Activated CD4-positive, alpha-beta T cell treated with anti-CD3 and anti-CD28 coated beads, Interleukin-2, amount 50 U/mL, for 48 hours (primary cell): ENCODE data around the gene STK32C.
"Not testable (repeated sequence)": the region's sequence is repeated elsewhere in the genome, so short reads cannot be mapped to it uniquely, and the experiment has no call there.

Experiments
- DNase-seq, 2 experiments: peaks; one replicate each; pipeline ENCODE4 v3.0.0-alpha.2; 2020

The STK32C gene

DNA sequence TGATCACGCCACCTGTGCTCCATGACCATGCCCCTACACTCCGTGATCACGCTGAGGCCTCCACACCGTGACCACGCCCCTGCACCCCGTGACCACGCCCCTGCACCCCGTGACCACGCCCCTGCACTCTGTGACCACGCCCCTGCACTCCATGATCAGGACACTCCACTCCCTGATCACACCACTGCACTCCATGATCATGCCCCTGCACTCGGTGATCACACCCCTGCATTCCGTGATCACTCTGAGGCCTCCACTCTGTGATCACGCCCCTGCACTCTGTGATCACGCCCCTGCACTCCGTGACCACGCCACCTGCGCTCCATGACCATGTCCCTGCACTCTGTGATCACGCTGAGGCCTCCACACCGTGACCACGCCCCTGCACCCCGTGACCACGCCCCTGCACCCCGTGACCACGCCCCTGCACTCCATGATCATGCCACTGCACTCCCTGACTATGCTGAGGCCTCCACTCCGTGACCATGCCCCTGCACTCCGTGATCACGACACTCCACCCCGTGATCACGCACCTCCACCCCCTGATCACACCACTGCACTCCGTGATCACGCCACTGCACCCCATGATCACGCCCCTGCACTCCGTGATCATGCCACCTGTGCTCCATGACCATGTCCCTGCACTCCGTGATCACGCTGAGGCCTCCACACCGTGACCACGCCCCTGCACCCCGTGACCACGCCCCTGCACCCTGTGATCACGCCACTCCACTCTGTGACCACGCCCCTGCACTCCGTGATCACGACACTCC, 27.7 kb downstream of the STK32C start:
- DNase-seq = no peak

DNA sequence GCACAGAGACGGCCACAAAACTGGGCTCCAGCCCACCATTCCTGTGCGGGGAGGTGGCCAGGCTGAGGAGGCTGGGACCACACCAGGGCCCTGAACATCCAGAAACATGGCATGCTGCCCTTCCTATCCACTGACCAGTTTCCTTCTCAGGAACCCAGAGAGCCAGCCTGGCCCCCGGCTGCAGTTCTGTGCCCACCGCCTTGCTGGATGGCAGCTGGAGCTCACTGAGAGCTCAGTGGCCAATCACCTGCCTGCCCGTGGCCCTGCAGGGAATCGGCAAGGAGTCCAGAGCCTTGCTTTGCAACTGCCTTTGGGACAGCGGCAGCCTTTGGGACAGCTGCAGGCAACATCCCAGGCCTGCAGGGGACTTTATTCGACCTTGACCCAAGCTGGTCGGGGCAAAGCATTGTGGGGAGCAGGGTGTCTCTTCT, 30.4 kb downstream of the STK32C start:
- DNase-seq = no peak

DNA sequence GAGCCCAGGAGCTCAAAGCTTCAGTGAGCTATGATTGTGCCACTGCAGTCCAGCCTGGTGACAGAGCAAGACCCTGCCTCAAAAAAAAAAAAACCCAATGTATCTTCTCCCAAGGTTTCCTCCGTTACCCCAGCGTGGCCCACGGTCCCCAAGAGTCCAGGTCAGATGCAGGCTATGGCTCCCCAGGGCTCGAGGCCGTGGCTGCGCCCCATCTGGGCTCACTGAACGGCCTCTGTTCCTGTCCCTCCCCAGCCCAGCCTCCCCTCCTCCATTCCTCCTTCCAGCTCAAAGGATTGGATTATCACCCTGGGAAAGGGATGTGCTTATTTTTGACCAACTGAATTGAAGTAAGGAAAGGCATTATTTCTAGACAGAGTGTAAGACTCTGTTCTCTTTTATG, 31.0 kb downstream of the STK32C start:
- DNase-seq = no peak

DNA sequence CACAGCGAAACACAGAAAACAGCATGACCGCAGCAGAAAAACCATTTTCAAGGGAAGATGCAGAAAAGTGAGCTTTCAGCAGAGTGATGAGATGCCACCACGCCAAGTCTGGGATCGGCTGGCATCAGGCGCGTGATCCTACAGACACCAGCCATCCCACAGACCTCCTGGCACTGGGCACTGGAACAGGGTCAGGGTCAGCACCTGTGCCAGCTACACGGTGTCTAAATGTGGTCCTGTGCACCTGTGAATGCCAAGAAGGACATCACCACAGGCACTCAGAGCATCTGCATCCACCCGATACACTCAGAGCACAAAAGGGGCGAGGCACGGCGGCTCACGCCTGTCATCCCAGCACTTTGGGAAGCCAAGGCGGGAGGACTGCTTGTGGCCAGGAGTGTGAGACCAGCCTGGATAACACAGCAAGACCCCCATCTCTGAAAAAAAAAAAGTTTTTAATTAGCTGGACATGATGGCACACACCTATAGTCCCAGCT, 31.5 kb downstream of the STK32C start:
- DNase-seq = no peak

DNA sequence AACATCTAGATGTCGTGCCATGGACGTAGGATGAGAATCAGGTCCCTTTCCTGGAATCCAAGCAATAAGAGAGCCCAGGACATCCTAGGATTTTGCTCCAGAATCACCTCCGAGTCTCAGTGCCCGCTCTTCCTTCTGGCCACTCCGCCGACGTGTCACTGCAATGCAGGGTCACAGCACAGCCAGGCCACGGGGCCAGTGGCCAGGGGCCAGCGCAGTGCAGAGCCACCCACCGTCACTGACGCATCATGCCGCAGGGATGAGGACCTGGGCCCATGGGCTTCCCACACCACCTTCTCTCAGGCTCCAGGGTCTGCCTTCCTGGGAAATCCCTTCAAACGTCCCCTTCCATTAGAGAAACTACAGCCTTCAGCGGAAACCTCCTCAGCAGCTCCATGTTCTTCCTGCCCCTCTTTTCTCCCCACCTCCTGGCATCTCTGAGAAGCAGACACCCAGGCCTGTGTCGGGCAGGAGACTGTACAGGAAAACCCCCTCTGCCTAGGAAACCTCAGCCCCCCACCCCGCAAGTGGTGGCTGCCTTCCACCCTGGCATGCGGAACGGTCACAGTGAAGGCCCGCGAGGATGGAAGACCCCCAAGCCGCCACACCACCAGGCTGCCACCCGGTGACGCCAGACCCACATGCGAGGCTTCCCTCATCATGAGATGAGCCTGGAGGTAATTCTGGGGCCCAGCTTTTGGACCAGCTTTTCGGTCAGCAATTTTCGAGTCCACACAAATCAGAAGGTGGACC, 32.1 kb downstream of the STK32C start:
- DNase-seq = no peak

DNA sequence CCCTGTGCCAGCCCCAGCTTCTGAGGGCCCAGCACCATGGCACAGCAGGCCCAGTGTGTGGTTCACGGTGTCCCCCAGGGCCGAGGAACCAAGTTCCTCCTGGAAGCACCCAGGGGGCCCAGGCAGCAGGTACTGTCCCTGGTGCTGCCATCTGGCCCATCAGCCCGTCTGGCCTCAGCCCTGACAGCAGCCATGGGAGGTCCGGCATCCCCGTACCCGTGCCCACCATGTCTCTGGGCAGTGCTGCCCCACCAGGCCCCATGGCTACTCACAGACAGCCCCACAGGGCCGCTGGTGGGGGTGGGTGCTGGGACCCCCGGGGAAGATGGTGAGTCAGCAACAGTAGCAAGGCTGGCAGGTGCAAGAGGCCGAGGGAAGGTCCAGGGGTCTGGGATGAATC, 32.8 kb downstream of the STK32C start:
- DNase-seq = no peak

DNA sequence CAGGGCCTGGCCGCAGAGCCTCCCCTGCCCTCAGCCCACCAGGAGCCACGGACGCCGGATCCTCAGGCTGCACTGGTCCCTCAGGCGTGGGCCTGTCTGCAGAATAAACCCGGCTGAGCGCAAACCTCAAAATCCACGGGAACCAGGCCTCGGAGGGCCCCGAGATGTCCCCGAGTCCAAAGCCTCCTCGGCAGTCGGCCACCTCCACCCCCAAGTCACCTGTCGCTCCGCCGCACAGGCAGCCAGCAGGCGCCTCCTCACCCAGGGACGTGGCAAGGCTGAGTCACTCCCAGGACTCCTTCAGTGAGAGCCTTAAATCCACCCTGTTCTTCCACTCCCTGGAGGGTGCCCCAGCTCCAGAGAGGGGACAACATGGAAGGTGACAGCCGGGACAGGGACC, 33.2 kb downstream of the STK32C start:
- no peak for DNase-seq

DNA sequence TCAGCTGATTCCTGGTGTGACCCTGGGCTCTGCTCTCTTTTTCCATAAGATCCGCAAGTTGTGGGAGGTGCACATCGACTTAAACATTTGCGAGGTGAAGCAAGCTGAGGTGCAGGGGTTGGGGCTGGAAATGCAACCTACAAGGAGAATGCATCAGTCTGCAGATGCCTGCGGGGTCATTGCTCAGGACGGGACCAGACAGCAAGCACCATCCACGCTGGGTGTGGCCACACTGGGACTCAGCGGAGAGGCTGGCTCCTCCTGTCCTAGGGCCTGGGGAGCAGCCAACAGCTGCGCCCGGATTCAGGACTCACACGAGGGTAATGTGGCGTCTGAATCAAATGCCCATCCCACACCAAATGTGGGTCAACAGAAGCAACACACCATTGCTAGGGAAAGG, 33.8 kb downstream of the STK32C start:
- no peak for DNase-seq

DNA sequence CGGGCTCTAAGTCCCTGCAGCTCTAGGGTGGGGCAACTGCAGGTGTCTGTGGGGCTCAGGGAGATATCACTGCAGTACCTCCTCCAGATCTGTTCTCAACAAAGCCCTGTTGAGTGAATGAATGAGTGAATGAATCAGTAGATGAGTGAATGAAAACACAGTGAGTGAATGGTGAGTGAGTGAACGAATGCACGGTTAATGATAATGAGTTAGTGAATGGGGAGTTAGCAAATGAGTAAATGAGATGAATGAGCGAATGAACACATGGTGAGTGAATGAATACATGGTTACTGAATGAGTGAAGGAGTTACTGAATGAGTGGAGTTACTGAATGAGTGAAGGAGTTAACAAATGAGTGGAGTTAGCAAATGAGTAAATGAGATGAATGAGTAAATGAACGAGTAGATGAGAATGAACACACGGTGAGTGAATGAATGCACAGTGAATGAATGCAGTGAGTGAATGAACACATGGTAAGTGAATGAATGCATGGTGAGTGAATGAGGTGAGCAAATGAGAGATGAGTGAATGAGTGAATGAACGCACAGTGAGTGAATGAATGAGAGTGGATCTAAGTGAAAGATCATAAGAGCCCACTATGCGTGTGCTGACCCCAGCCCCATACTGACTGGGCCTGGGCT, 34.3 kb downstream of the STK32C start:
- no peak for DNase-seq

DNA sequence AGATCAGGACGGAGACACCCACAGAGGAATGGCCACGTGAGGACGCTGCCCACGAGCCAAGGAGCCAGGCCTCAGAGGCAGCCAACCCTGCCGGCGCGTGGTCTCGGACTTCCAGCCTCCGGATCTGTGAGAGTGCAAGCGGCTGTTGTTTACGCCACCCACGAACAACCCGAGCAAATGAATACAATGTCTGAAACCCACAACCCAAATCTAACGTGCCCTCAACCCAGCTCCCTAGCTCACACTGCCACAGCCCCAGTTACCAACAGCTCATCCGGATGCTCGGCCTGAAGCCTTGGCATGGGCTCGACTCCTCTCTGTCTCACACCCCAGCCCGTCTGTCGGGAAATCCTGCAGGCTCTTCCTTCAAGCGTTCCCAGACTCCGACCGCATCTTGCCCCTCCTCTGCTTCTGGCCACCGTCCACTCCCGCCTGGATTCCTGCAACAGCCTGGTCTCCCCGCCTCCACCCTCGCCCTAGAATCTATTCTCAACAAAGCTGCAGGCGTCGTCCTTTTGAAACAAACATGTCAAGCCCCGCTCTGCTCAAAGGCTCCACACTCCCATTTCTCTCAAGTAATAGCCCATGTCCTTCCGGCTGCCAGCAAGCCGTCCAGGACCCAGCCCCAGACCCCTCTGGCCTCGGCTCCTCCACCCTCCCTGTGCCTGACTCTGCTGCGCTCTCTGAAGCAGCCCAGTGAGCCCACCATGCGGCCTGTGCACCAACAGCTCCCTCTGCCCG, 35.3 kb downstream of the STK32C start:
- DNase-seq = no peak

DNA sequence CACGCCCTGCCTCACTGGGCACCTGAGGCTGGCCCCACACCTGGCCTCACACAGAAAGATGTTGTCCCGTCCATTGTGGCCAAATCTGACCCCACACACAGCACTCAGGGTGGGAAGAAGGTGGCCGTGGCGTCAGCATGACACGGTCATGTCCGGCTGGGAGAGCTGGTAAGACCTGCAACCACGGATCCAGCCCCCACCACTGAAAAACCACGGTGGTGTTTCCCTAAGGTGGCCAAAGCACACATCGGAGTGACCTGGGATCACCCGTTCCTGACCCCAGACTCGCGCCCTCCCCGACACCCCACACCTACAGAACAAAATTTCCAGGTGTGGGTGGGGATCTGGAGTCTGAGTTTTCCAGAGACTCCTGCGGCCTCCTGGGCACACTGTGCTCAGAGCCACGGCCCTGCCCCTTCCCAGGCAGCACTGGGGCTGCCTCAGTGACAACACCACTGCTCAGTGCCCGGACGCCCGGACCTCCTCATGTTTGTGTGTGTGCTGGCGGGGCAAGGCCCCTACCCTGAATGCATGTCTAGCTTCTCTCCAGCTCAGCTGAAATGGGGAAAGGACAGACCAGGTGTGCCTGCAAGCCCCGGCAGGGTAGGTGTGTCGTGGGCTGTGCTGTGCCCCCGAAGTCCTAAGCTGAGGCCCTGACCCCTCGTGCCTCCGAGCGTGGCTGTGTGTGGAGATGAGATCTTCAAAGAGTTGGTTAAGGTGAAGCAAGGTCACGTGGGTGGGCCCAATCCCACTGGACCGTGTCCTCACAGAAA, 36.1 kb downstream of the STK32C start:
- DNase-seq = no peak

DNA sequence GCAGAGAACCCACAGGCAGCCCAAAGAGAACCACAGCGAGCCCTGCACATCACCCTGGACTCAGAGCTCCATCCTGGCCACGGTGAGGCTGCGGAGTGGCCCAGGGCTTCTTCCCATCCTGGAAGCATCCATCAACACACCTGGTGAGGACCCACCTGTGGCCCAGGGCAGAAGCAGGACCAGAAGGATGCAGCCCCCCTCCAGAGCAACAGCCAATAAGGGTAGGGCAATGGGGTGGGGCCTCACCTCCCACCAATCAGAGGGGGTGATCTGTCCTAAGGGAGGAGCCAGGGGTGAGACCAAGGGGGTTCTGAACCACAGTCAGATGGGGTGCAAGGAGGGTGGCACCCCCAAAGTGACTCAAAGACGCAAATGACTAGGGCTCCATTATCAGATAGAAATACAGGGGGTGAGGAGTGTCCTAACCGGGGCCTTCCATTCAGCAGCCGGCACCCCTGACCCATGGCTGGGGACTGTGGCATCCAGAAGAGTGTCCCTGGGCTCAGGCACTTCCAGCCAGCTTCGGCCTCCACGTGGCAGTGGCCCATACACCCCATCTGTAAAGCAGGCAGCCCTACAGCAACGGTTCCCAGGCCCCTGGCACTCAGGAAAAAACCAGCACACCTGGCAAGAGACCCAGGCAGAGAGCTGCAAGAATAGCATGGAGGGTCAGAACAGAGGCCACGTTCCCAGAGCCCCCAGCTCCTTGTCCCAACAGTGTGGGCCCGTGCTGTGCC, 36.9 kb downstream of the STK32C start:
- no peak for DNase-seq

DNA sequence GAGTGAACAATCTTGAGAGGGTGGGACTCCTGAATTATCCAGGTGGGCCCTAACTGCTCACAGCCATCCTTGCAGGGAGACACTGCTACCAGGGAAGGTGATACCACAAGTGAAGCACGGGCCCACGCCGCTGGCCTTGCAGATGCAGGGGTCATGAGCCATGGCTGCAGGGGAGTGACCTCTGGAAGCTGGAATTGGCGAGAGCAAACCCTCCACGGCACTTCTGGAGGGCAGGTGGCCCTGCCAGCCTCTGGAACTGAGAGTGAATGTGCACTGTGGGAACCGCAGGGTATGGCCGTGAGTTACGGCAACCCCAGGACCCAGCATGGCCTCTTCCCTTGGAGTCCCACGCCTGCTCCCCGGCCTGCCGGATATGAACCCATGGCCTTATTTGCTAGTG, 37.5 kb downstream of the STK32C start:
- DNase-seq = no peak

DNA sequence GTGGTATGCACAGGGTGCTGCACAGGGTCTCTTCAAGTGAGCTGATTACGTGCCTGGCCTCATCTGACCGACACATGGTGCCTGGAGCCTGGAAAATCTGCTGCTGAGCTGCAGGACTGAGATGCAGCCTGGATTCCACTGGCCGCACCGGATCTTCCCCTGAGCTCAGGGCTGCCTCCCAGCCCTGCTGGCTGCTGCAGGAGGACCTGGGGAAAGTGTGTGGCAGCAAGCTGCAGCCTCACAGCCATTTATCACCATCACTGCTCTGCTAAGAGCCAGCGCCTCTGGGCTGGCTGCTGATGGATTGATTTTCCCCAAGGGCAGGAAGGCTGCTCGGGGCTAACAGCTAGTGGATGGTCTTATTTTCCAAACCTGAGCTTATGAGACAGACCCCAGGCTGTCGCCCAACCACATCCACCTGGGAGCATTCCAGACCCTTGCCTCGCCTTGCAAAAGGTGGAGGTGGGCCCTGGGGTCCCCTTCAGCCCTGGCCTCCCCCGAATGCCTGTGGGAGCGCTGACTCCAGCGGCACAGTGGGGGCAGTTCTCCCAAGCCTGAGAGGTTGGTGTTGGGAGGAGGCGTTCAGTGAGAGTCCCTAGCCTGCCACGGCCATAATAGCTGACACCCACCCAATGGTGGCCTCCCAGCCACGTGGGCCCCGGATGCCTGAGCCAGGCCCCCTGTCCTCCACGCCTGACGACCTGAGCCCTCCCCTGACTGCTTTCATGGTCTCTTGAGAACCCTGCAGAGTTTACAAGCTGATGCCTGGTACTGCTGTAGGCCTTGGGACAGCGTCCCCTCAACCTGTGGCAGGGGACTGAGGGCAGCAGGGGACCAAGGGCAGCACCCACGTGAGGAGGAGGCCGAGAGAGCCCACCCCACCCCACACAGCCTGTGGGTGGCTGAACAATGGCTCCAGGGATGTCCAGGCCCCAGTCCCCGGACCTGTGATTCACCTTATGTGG, 38.2 kb downstream of the STK32C start:
- DNase-seq = no peak

DNA sequence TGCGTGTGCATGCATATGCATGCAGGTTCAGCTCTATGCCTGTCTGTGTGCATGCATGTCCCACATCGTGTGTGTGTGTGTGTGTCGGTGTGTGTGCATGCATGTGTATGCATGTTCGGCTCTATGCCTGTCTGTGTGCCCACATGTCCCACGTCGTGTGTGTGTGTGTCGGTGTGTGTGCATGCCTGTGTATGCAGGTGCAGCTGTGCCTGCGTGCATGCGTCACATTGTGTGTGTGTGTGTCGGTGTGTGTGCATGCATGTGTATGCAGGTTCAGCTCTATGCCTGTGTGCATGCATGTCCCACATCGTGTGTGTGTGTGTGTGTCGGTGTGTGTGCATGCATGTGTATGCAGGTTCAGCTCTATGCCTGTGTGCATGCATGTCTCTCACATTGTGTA, 39.8 kb downstream of the STK32C start:
- not testable (repeated sequence) for DNase-seq

DNA sequence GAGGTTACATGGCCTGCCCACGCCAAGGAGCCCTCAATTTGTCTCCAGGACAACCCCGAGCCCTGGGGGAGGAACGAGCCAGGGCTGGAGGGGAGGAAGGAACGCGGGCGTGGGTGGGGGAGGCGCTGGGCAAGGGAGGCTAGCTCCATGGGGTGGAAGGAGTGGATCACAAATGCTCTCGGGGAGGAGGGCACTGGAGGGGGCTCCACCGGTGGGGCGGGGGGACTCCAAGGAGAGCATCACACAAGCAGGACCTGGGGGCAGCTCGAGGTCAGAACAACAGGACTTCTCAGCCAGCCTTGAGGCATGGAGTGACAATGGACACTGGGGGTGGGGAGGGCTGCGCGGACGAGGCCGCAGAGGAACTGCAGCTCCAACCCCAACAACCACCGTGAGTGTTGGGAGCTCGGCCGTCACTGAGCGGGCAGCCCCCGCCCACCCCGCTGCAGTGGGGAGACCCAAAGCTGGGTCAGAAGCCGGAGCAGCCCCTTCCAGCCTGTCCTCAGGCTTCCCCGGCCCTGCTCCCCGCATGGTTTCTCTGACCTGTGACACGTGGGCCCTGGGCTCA, 41.1 kb downstream of the STK32C start:
- DNase-seq = no peak

DNA sequence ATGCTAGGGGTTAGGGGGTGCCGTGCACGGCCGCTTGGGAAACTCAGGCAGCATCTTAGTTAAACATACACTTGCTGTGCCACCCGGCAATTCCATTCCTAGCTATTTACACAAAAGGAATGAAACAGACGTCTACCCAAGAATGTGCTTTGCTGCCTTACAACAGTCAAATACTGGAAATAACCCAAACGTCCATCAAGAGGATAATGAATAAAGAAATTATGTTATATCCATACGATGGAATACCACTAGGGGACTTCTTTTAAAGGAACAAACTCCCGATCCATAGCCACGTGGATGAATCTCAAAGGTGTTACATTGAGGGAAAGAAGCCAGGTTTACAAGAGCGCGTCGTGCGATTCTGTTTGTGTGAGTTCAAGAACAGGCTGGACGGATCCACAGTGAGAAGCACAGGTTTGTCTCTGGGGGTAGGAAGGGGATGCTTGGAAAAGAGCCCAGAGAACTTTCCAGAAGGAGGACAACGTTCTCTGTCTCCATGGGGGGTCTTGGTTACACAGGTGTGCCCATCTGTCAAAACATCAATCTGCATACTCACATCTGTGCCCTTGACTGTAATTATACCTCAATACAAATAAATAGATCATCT, 41.8 kb downstream of the STK32C start:
- no peak for DNase-seq

DNA sequence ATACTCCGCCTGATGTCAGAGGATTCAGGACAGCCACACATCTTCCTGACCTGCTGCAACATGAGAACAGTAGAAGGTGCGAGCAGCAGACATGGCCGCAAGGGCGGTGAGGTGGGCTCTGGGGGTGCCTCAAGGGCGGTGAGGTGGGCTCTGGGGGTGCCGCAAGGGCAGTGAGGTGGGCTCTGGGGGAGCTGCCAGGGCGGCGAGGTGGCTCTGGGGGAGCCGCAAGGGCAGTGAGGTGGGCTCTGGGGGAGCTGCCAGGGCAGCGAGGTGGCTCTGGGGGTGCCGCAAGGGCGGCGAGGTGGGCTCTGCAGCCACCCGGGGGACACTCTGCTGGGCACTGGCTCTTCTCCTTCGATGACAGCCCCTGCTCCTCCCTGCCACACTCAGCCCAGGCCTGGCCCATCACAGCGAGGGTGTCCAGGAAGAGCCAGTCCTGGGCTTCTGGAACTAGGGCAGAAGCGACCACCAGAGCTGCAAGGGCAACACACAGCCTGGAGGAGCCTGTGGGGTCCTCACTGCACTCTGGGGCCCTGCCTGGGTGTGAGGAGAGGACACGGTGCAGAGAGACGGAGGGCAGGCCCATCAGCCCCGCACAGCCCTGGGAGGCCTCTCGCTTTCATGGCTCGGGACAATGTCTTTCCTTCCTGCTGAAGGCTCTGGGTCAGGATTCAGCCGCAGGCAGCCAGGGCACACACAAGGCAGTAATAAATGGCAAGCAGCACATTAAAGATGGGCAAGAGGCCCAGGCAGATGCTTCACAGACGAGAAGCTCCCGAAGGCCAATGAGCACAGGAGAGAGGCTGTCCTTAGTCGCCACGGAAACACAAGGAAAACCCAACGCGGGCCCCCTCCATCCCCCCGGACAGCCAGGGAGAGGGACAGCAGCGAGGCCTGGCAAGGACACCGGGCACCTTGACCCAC, 42.5 kb downstream of the STK32C start:
- no peak for DNase-seq
